ENCODE results near the gene DCAF5. TPM values are rescaled to one million over a fixed set of nuclear protein-coding genes. Genes with fewer than 3 reads are reported as not detected.

Gene DCAF5
- total RNA-seq, 1 donor from 2014 or later, result 56.6 TPM

DNA sequence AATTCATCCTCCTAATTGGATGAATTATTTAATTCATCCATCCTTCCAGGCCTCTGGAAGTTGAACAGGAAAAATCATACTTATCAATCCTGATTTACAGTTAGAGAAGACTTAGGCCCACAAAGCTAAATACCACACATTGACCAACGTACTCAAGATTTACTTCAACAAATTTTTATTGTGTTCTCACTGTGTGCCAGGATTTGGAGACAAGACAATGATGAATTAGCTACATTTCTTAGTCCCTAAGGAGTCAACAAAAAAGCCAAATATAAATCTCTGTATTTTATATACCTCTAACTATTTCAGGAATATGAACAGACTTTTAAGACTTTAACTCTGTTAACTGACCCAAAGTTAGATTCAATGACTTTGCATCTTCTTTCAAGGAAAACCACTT lies 63.9 kb downstream of the DCAF5 start:
- no peaks in the 10 kb centered on the region for H3K27me3 Mint-ChIP-seq (ENCODE audit: unreplicated experiment)
- DNase-seq, result no peak
- TF ChIP-seq, protein P1, sequence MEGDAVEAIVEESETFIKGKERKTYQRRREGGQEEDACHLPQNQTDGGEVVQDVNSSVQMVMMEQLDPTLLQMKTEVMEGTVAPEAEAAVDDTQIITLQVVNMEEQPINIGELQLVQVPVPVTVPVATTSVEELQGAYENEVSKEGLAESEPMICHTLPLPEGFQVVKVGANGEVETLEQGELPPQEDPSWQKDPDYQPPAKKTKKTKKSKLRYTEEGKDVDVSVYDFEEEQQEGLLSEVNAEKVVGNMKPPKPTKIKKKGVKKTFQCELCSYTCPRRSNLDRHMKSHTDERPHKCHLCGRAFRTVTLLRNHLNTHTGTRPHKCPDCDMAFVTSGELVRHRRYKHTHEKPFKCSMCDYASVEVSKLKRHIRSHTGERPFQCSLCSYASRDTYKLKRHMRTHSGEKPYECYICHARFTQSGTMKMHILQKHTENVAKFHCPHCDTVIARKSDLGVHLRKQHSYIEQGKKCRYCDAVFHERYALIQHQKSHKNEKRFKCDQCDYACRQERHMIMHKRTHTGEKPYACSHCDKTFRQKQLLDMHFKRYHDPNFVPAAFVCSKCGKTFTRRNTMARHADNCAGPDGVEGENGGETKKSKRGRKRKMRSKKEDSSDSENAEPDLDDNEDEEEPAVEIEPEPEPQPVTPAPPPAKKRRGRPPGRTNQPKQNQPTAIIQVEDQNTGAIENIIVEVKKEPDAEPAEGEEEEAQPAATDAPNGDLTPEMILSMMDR (IDR thresholded peaks at IDR 0.05; ENCODE audit: partially characterized antibody, unreplicated experiment), result no peak
- H3K4me3 Mint-ChIP-seq (ENCODE audit: unreplicated experiment), result no peak overlapping the region
- no peaks in the 10 kb centered on the region for H3K4me1 Mint-ChIP-seq (ENCODE audit: low read depth, unreplicated experiment)
- no peaks in the 10 kb centered on the region for H3K9me3 Mint-ChIP-seq (ENCODE audit: unreplicated experiment)
- H3K36me3 Mint-ChIP-seq (ENCODE audit: unreplicated experiment), result no peaks in the 10 kb centered on the region
- H3K27ac Mint-ChIP-seq (ENCODE audit: unreplicated experiment), result no peak overlapping the region

DNA sequence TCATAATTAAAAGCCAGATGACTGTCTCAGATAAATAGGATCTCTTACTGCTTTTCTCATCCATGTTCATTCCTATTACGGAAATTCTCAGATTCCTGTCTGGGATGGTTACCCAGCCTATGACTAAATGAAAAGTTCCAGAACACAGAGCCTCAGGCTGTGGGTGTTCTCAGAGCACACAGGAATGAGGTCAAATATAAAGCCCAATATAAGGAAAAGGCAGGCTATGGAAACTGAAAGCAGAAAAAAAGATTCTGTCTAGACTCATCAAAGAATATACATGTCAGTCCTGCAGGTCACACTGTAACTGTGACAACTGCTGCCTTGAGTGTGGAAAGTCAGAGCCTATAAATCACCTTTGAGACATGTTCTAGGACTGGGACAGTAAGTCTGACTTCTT lies 64.3 kb downstream of the DCAF5 start:
- no peaks in the 10 kb centered on the region for H3K27me3 Mint-ChIP-seq (ENCODE audit: unreplicated experiment)
- H3K4me1 Mint-ChIP-seq (ENCODE audit: low read depth, unreplicated experiment), result no peaks in the 10 kb centered on the region
- no peak overlapping the region for H3K27ac Mint-ChIP-seq (ENCODE audit: unreplicated experiment)
- TF ChIP-seq, protein P1 (IDR thresholded peaks at IDR 0.05; ENCODE audit: partially characterized antibody, unreplicated experiment), result no peak
- H3K4me3 Mint-ChIP-seq (ENCODE audit: unreplicated experiment), result no peak overlapping the region
- H3K9me3 Mint-ChIP-seq (ENCODE audit: unreplicated experiment), result no peaks in the 10 kb centered on the region
- DNase-seq, result no peak
- no peaks in the 10 kb centered on the region for H3K36me3 Mint-ChIP-seq (ENCODE audit: unreplicated experiment)

DNA sequence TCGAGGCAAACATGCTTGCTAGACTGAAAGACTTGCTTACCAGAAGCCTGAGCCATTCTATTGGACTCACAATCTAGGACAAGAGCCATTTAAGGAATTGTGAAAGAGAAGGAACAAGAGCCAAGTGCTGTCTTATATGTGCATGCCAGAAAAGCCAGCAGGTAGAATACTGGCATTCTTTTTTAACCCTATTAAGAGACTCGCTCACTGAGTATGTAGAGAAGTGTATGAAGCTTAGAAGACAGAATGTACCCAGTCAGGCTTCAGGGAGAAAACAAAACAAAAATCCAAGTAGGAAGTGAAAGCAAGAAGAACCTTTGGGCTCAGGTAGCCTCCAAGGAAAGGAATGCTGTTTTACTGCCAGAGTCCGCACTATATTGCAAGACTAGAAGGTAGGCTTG lies 65.9 kb downstream of the DCAF5 start:
- Mint-ChIP-seq H3K9me3 (ENCODE audit: unreplicated experiment) (no peaks in the 10 kb centered on the region), H3K4me1 (ENCODE audit: low read depth, unreplicated experiment) (peaks cover 6% of the 10 kb centered on the region), H3K27ac (ENCODE audit: unreplicated experiment) (no peak overlapping the region), H3K36me3 (ENCODE audit: unreplicated experiment) (no peaks in the 10 kb centered on the region), H3K27me3 (ENCODE audit: unreplicated experiment) (no peaks in the 10 kb centered on the region), H3K4me3 (ENCODE audit: unreplicated experiment) (no peak overlapping the region)
- no peak for DNase-seq
- TF ChIP-seq, protein P1 (IDR thresholded peaks at IDR 0.05; ENCODE audit: partially characterized antibody, unreplicated experiment), result no peak

DNA sequence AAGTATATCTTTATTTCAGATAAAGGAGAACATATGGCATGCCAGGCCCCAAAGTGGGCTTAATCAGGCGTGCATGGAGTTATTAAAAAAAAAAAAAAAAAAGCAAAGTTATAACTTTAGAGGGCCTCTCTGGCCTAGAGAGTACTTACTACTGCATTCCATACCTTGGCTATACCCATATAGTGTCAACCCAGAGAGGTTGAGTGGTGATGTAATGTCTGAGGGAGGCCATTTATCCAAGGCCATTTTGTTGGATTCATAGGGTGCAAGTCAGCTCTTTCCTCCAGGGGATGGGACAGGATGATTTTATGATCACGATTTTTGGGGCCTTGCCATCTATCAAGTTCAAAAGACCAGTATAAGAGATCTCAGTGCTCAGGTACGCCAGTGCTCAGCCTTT lies 66.4 kb downstream of the DCAF5 start:
- no peak overlapping the region for H3K4me3 Mint-ChIP-seq (ENCODE audit: unreplicated experiment)
- H3K36me3 Mint-ChIP-seq (ENCODE audit: unreplicated experiment), result no peaks in the 10 kb centered on the region
- no peaks in the 10 kb centered on the region for H3K9me3 Mint-ChIP-seq (ENCODE audit: unreplicated experiment)
- TF ChIP-seq, protein P1 (IDR thresholded peaks at IDR 0.05; ENCODE audit: partially characterized antibody, unreplicated experiment), result no peak
- peaks cover 11% of the 10 kb centered on the region for H3K4me1 Mint-ChIP-seq (ENCODE audit: low read depth, unreplicated experiment)
- DNase-seq, result no peak
- no peaks in the 10 kb centered on the region for H3K27me3 Mint-ChIP-seq (ENCODE audit: unreplicated experiment)
- H3K27ac Mint-ChIP-seq (ENCODE audit: unreplicated experiment), result no peak overlapping the region

DNA sequence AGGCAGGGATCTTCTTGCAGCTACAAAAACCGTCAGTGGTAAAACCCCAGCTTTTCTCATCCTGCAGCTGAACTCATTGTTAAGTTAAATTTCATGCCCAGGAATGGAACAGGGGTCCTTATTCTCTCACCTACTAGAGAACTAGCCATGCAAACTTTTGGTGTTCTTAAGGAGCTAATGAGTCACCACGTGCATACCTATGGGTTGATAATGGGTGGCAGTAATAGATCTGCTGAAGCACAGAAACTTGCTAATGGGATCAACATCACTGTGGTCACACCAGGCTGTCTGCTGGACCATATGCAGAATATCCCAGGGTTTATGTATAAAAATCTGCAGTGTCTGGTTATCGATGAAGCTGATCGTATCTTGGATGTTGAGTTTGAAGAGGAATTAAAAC lies 68.9 kb downstream of the DCAF5 start:
- Mint-ChIP-seq H3K36me3 (ENCODE audit: unreplicated experiment) (no peaks in the 10 kb centered on the region), H3K4me1 (ENCODE audit: low read depth, unreplicated experiment) (peaks cover 15% of the 10 kb centered on the region), H3K4me3 (ENCODE audit: unreplicated experiment) (no peak overlapping the region), H3K9me3 (ENCODE audit: unreplicated experiment) (peaks cover 2% of the 10 kb centered on the region), H3K27me3 (ENCODE audit: unreplicated experiment) (no peaks in the 10 kb centered on the region), H3K27ac (ENCODE audit: unreplicated experiment) (no peak overlapping the region)
- DNase-seq, result no peak
- TF ChIP-seq, protein P1 (IDR thresholded peaks at IDR 0.05; ENCODE audit: partially characterized antibody, unreplicated experiment), result no peak

Measured in glutamatergic neuron (in vitro differentiated cells).